CD4-positive, alpha-beta T cell treated with Interleukin-6 for 4 hours (primary cell): ENCODE data around the gene ERMN.
"Not testable (repeated sequence)": the region's sequence is repeated elsewhere in the genome, so short reads cannot be mapped to it uniquely, and the experiment has no call there.

Source experiments
- DNase-seq: peaks from one replicate; pipeline ENCODE4 v3.0.0-alpha.2; 2020; ENCODE audit warnings: mixed read lengths

Gene ERMN, protein sequence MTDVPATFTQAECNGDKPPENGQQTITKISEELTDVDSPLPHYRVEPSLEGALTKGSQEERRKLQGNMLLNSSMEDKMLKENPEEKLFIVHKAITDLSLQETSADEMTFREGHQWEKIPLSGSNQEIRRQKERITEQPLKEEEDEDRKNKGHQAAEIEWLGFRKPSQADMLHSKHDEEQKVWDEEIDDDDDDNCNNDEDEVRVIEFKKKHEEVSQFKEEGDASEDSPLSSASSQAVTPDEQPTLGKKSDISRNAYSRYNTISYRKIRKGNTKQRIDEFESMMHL

DNA sequence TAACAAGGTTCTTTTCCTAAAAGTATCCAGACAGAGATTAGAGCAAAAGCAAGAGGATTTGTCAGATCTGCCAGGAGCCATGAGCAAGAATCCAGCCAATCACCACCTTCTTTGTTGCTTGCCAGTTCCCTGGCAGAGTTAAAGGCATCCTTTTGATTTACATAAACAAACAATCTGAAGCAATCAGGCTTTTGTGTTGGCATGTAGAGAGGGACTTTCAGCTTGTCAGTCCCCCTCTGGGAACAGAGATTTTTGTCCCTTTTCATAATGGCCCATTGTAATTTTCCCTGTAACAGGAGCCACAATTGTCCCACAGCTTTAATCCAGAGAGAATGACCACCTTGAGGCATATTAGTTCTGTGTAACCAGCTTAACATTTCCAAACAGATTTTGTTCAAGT, at the start of gene ERMN:
Gene ERMN (minus strand): TSS at position 39 of the 400 bp plus-strand sequence. CDS start 182 bp downstream, outside the sequence.
- no peak for DNase-seq

DNA sequence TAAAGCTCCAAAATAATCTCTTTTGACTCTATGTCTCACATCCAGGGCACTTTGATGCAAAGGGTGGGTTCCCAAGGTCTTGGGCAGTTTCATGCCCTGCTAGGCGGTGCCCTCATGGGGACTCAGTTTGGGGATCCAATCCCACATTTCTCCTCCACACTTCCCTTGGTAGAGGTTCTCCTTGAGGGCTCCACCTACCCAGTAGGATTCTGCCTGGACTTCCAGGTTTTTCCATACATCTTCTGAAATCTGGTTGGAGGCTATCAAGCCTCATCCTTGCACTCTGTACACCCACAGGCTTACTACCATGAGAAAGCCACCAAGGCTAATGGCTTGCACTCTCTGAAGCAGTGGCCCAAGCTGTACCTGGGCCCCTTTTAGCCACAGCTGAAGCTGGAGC, 49.8 kb upstream of the ERMN start:
- no peak for DNase-seq

DNA sequence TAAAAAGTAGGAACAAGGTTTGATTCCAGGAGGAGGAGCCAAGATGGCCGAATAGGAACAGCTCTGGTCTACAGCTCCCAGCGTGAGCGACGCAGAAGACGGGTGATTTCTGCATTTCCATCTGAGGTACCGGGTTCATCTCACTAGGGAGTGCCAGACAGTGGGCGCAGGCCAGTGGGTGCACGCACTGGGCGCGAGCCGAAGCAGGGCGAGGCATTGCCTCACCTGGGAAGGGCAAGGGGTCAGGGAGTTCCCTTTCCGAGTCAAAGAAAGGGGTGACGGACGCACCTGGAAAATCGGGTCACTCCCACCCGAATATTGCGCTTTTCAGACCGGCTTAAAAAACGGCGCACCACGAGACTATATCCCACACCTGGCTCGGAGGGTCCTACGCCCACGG, 42.9 kb upstream of the ERMN start:
- not testable (repeated sequence) for DNase-seq

DNA sequence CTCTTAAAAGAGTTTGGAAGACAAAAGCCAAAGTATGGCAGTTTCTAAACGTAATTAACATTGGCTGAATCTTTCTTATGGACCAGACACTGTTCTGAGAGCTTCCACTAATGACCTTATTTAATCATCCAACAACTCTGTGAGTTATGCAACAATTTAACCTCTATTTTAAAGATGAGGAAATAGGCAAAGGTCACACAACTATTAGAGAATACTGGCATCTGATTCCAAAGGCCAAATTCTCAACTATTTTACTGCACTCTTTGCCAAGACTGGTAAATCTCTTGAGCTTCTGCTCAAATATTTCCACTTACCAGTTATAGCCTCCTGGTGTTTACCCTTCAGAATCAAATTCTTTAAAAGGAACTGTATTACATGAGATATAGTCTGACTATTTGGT, 42.1 kb upstream of the ERMN start:
- no peak for DNase-seq

DNA sequence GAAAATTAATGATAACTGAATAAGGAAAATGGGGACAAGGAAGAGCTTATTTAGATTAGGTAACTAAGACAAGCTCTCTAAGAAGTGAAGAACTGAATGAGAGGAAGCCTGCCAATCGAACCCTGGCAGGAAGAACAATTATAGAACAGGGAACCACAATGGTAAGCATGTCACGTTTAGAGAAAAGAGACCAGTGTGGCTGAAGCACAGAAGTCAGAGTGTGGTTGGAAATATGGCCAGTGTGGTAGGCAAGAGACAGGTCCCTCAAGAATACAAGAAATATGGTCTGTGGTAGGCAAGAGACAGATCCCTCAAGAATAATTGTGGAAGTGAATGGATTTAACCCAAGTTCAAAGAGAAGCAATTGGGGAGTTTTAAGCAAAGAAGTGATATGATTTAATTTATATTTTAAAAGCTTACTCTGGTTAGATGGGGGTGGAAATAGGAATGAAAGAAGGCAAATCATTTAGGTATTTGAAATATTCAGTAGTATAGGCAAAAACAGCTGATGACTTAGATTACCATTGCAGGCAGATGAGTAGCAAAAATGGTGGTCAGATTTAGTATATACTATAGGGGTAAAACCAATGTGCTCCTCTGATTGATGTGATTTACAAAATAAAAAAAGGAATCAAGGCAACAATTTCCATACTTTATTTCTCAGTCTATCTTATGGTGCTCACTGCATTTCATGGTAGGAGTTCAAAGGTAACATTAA, 38.8 kb upstream of the ERMN start:
- no peak for DNase-seq

DNA sequence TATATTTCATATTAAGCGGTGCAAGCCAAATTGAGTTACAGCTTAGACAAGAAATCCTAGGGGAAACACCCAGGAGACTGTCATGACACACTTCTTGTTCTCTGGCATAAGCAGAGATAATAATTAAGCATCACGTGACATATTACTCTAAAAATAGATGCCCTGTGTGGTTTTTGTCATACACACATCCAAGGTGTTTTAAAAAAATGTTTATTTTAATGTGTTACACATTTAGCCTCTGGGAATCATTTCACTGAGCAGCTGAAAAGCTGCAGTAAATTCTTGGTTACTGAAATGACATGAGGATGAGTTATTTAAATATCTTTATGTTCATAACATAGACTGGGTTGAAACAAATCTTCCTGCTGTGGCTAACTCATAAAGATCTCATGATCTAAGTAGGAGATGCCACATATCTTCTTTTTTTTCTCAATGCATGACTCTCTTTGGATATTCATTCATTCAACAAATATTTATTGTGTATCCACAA, 38.0 kb upstream of the ERMN start:
- no peak for DNase-seq

DNA sequence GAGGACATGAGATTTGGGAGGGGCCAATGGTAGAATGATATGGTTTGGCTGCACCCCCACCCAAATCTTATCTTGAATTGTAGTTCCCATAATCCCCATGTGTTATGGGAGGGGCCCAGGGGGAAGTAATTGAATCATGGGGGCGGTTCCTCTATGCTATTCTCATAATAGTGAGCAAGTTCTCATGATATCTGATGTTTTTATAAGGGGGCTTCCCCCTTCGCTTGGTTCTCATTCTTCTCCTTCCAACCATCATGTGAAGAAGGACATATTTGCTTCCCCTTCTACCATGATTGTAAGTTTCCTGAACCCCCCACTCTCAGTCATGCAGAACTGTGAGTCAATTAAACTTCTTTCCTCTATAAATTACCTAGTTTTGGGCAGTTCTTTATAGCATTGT, 37.0 kb upstream of the ERMN start:
- no peak for DNase-seq

DNA sequence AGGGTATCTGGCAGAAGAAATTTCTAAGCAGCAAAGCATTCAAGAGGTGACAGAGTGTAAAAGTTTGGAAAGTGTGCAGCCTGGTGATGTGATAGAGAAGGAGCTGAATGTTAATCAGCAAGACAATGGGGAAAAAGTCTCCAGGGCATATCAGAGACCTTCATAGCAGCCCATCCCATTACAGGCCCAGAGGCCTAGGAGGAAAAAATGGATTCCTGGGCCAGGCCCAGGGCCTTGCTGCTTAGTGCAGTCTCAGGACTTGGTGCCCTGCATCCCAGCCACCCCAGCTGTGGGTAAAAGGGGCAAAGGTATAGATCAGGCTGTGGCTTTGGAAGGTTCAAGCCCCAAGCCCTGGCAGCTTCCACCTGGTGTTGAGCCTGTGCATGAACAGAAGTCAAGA, 35.9 kb upstream of the ERMN start:
- DNase-seq, result no peak

DNA sequence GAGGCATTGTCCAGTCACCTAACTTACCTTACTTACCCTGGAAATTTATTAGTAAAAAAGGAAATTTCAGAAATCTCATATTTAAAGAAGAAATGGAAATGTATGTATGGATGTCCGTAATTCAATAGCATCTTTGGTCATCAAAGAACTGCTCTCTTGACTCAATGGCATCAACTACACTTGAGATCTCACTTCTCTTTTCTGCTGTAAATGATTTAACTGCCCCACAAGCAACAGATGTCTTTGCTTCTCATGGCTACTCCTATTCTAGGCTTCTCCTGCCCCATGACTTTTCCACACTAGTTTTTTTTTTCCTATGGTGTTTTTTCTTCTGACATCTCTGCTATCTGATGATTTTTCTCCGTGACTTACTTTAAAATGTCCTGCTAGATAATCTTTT, 34.0 kb upstream of the ERMN start:
- DNase-seq, result no peak

DNA sequence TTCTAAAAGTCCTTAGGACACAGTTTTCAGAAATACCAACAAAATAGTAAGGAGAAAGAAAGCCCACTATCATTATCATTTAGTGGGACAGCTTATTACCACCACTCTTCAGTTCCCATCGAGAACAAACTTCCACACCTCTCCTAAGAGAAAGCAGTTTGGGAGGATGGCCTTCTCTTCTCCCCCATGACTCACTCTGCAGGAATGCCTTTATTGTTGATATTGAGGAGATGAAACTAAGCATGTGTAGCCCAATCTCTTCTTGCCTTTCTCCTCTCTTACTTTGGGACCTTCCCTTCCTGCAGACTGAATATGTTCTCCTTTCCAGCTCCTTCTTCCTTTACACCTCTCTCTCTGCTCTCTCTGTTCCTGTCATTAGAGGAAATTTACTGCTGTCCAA, 30.0 kb upstream of the ERMN start:
- no peak for DNase-seq

DNA sequence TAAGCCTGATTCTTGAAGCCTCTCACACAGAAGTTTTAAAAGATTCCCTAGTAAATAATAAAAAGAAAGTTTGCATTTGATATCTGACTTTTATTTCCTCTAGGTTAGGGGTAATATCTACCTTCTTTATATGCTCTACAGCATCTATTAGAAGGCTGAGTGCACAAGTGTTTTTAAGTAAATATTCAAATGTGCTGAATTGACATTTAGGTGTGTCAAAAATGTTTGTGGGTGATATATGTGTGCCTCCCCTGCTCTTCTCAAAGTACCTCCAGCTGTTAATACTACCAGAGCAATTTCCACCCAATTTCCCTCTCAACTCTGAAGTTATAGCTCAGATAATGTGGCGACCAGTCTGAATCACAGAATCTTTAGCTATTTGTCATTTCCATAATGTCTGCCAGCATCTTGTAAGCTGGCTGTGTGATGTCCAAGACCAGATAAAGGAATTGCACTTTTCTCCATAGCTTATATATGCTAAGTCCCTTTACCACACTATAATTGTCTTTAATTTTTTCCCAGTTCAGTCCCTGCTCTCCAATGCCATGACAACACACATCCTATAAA, 24.4 kb upstream of the ERMN start:
- DNase-seq, result no peak

DNA sequence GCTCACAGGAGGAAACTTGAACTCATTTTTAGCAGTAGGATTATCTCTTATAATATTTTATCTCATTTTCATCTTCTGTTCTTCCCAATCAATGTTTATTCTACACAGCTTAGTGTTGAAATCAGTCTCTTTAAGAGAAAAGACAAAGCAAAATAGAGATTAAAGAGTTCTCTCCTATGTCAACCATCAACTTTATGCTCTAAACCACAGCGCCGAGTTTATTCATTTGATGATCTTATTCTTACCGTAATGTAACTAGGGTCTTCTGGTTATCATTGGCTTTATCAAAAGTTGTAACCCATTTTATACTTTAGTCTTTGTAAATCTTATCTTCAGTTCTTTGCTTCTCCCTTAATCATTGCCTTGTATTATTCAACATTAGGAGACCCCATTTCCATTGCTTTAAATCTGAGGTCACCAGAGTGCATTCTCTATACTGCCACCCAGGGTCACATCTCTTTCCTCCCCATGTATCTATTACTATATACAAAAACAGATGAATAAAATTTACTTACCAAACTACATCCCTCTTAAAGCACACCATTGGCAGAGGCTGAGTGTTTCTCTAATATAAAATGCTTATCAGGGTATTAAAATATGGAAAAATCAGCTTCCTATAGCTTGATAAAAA, 22.8 kb upstream of the ERMN start:
- DNase-seq, result no peak

DNA sequence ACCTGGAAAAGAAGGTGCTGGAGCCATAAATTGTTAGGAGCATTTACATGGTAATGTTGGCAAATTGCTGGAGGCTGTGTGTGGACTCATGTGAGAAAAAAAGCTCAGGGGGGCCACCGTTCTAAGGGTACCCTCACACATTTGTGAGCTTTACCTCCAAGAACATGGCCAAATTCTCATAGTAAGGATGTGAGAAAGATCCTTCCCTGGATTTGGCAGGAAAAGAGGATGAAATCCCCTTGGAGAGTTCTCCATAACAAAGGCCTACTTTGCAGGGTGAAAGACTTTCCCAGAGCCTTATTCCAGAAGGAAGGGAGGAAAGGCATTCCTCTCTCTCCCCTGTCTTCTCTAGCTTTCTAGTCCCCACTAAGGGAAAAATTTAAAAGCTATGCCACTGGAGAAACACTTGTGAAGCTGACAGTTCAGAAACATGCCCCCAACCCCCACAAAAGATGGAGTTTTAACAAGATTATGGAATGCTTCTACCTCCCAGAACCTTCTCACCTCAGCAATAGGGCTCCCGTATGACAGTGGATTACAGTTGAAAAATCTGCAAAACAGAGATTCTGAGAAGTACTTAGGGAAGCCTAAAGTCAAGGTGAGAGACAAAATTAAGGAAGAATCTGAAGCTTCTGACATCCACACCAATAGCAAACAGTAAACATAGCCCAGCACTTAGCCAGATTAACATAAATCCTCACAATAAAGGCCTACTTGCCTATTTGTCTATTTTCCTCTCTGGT, 20.2 kb upstream of the ERMN start:
- no peak for DNase-seq

DNA sequence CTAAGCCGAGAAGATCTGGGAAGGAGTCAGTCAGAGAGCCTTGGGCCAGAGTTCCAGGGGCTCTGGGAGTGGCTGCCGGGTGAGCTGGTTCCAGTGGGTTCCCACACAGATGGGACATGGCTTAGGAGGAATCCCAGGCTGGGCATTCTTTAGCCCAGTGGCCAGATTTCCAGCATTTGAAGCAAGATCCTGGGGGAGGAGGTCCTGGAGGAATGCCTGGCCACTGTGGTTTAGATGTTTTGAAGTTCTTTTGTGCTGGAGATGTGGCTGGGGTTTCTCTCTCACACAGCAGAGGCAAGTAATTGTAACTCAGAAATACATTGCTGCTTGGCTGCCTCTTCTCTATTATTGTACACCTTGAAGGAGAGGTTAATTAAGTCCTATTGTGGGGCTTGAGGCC, 15.8 kb upstream of the ERMN start:
- not testable (repeated sequence) for DNase-seq

DNA sequence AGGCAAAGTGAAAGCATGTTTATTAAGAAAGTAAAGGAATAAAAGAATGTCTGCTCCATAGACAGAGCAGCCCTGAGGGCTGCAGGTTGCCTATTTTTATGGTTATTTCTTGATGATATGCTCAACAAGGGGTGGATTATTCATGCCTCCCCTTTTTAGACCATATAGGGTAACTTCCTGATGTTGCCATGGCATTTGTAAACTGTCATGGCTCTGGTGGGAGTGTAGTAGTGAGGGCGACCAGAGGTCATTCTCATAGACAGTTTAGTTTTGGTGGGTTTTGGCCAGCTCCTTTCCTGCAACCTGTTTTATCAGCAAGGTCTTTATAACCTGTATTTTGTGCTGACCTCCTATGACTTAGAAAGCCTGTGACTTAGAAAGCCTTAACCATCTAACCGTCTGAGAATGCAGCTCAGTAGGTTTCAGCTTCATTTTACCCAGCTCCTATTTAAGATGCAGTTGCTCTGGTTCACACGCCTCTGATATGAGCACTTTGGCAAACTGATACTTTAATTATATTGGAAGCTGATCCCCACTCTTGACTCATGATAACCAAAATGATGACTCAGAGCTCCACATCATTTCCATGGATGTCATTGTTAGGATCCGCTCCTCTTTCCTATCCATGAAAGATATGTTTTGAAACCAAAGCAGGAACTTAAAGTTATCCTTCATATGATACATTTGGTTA, 14.5 kb upstream of the ERMN start:
- DNase-seq, result no peak

DNA sequence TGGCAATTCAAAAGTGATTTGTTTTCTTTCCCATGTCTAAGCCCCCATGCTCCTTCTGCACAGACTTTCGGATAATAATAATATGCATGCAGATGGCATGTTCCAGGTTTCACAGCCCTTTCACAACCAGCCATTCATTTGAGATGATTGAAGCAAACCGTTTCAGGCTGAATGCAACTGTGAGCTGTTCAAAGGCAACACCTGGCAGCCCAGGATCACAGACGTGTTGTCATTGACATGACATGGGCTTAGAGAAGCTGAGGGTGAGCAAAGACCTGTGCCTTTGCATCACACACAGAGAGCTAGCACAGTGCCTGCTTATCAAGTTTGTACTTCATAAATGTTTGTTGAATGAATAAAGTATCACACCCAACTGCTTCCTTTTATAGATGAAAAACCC, 12.4 kb upstream of the ERMN start:
- DNase-seq, result peak; percentile 45

DNA sequence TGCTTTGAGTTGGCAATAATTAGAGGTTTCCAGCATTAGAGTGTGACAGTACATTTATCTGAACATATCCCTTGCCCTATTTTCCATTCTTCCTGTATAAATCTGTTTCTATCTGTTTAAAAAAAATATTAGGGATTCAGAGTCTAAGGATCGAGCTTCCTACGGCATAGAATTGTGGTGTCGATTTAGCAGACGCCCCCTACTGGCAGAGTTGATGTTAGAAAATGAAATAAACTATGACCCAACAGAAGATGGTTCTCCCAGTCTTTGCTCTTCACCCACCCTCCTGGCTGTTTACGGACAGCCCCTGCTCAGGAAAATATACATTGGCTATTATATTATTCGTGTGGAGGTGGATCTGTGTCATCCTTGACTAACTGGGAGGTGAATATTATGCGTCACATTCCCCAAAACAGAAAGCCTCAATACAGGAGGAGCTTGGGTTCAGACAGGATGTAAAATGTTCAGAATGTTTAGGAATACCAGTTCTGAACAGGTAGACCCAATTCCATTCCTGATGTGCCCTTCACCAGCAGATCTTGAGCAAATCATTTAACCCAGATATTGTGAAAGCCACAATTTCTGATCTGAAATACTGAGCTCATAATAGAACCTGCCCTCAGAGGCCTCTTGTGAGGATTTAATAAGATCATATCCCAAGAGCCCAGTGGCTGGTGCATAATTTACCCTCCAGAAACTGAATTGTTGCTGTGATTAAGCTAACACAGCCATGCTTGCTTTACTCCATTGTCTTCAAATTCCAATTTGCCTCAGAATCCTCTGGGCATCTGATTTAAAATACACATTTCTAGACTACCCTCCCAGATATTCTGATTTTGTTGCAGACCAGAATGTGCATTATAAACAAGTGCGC, 10.8 kb upstream of the ERMN start:
- DNase-seq, result peak; percentile 71

DNA sequence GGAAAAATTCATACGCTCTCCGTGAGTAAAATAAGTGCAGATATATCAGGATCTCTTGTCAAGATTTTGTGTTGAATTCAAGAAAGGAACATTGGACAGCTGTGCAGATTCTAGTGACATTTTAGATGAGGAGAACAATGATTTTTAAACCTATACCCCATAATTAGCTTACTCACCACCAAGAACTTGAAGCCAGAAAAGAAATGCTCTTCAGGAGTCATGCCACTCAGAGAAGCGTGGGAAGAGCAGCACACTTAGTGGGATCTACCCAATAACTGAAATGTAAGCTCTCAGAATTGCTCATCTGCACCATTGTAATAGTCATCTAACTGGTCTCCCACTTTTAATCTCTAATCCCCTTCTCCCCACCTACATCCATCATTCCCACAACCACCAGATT, 9.2 kb upstream of the ERMN start:
- DNase-seq, result no peak

DNA sequence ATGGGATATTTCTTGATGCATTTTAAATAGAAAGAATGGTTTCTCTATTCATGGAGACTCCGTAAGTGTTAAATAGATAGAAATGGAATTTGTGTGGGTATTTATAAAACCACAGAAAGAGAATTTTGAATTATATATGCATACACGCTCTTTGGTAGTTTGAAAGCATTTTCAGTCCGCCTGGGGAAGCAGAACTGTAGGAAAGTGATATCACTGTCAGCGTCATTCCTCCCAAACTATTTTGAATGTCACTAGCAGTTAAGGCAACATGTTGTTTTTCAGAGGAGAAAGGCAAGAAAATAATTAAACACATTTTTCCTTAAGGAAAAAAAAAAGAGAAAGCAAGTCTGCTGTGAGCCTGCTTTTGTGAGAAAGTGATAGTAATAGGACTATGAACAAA, 8.7 kb upstream of the ERMN start:
- no peak for DNase-seq

DNA sequence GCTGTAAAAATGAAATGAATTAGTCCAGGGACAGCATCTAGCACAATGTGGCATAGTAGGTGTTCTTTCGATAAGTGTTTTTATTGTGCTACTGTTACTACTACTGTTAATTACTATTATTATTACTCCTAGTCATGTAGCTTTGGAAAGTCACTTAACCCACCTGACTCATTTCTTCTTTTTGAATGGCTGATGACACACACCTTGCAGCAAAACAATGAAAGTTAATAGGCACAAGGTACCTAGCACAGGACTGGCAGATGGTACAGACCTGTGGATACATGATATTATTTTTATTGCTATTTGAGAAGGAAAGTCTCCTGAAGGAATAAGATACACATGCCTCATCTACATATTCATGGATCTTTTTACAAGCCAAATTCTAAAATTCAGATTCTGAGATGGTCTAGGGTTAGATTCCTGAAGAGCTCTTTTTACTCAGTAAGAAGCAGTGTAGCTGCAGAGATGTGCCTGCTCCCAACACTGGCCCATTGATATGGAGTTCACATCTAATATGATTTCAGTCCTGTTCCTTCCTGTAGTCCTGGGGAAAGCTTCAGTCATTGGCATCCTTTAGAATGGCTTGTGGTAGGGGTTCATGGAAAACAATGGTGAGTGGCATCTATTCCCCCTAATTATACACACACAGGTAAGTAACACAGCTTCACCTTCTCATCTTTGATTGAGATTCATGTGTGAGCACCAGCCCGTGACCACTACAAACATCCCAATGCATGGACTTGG, 7.9 kb upstream of the ERMN start:
- DNase-seq, result no peak

DNA sequence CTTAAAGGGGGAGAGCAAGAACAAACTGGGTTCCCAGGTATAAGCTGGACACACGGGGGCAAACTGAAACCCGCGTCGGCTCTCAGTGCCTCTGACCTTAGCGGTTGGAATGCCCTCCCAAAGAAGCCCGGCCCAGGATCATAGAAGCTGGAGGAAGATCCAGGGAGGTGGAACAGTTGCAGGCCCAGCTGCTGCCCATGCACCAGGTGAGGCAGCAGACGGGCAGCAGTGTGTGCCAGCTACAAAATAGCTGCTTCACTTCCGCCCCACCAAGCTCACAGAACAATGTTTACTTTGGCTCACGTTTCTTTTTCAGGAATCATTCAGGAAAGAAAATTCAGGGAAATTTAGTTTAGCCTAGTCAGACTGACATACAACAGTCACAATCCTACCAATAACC, 3.9 kb upstream of the ERMN start:
- DNase-seq, result no peak
